Tongue (tissue), 2 donors: ENCODE measurements around the gene OR2H1. TPM values are rescaled to one million over a fixed set of nuclear protein-coding genes. Genes with fewer than 3 reads are reported as not detected.
"Not testable (repeated sequence)": the region's sequence is repeated elsewhere in the genome, so short reads cannot be mapped to it uniquely, and the experiment has no call there.

Source experiments
- DNase-seq: peaks from one replicate; pipeline ENCODE4 v3.0.0-alpha.2; 2015
- total RNA-seq: library from RNA; depleted of rRNA; stranded (reverse); fragments of >200 nt; gene quantifications from one replicate; pipeline ENCODE4 v1.2.3, GENCODE V29; 2014

Gene OR2H1
- total RNA-seq: not detected

GRCh38 chr6:29456971-29457370, at the start of gene OR2H1, which contains the start of gene OR11A1:
TSS of gene OR2H1 (plus strand) at chr6:29457155. CDS start at chr6:29461770, 4,615 bp downstream.
TSS of gene OR11A1 (minus strand) at chr6:29457071. CDS start at chr6:29427641, 29,430 bp downstream.
- no peak for DNase-seq

DNA sequence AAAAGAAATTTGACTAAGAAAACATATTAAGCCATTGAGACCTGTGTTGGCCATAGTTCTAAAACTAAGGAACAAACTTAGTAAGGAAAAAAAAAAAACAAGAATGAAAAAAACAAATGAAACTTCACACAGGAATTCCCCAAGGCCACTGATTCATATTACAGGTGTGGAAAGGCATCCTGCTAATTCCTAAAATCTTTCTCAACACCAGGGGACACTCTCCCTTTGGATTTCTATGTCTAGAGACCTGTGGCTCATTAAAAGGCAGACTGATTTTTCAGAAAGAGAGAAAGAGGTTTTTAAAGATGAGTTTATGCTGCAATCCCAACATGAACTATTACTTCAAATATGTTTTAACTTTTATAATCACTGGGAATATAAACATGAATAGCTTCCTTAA, 42.4 kb upstream of the OR2H1 start, which contains the start of gene OR12D1:
Gene OR12D1, plus strand, starts transcription at position 341 of the 400 bp plus-strand sequence.
- peak; percentile 1 for DNase-seq

GRCh38 chr6:29419516-29419915, 37.4 kb upstream of the OR2H1 start:
- no peak for DNase-seq

DNA sequence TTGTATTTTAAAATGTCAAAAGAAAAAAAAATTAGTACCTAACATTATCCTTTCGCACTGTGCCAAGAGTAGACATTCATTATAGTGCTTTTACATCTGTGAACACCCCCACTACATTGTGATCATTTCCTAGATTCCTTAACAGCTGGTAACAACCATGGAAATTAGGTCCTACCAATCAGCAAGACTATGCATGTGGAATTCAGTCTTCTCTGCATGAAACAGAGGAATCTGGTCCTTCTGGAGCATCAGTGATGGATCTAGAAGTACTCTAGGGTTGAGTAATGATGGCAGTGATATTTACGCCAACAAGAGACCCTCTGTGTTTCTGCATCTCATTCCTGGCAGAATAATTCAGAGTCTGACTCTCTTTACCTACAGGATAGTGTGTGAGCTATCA, 32.8 kb upstream of the OR2H1 start:
- DNase-seq: no peak

DNA sequence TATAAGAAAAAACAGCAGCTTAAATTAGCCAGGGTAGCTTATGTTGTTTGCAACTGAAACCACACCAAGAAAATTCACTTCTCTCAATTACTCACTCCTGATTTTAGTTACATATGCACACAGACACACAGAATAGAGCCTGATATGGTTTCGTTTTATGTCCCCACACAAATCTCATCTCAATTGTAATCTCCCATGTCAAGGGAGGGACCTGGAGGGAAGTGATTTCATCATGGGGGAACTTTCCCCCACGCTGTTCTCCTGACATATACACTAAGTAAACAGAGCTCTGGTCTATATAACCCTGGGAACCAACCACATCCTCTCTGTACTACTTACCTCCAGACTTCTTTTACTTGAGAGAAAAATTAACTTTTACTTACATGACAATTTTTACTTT, 32.4 kb upstream of the OR2H1 start:
- DNase-seq: no peak

DNA sequence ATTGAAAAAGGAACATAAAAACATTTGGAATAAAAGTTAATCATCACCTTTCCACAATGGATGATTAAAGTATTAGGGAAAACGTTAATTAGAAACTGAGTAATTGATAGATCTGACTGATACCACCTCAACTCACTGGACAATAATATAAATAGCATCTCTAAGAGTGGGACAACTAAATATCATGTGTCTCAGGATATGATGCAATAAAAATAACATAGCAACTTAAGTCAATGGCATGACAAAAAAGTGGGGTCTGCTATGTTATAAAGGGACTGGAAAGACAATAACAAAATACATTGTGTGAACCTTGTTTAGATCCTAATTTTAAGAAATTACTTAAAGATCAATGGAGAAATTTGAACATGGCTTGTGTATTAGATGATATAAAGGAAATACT, 31.9 kb upstream of the OR2H1 start:
- DNase-seq: no peak

DNA sequence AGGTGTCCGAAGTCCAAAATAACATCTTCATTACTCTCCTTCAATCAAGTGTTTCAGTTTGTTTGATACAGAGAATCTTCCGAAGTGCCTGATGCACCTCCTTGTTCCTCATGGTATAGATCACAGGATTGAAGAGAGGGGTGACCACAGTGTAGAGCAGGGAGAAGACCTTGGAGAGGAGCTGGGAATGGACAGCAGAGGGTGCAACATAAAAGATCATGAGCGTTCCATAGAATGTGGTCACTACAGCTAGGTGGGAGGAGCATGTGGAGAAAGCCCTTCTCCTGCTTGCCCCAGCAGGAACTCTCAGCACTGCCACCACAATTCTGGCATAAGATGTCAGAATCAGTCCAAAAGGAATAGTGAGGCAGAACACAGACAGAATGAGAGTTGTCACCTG, 30.3 kb upstream of the OR2H1 start:
- no peak for DNase-seq

DNA sequence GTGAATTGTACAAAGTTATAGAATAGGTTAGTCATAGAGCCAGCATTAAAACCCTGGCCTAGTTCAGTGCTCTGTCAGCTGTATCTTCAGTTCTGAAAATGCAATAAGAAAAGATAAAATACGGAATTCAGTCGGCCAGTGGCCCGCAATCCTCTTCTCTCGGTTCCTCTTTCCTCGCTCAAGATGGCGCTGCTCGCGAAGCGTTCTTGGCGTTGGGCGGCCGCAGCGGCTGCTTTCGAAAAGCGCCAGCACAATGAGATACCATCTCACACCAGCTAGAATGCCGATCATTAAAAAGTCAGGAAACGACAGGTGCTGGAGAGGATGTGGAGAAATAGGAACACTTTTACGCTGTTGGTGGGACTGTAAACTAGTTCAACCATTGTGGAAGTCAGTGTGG, 20.2 kb upstream of the OR2H1 start:
- DNase-seq: not testable (repeated sequence)

DNA sequence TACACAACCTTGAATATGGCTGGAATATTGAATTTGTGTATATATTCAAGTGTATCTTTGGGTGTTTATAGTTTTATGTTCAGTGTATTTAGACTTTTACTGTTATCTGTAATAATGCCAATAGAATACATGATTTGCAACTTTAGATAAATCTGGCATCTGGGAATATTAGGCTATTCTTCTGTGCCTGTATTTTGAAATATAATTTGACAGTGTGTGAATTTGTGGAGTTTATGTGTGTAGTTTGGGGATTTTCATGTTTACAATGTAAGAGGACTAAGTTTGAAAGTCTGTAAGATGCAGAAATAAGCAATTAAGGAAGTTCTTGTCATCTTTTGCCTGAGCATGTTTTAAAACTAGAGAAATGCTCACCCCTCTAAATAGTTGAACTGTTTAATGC, 17.9 kb upstream of the OR2H1 start, which contains the start of gene OR10C1:
Gene OR10C1, plus strand, starts transcription at position 301 of the 400 bp plus-strand sequence. CDS start 710 bp downstream, outside the sequence.
- no peak for DNase-seq

DNA sequence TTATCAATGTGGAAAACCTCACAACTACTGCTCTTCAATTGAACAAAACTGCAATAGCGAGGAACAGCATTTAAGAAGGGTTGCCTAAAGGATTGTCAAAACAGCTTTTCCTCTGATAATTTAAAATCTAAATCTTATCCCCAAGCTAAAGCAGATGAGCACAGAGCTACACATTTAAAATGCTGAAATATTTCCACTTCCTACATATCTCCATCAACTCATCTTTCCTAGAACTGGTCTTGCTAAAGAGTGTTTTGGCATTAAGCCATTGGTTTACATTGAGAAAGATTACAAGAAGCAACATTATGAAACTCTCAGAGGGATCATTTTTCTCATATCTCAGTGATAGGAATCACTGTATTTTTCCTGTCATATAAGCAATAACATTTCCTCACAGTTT, 14.2 kb upstream of the OR2H1 start:
- DNase-seq: no peak

- not testable (repeated sequence) for DNase-seq
These were observed 12.9 kb upstream of the OR2H1 start for GRCh38 chr6:29444031-29444430.

- DNase-seq: no peak
These were observed 9.3 kb upstream of the OR2H1 start for GRCh38 chr6:29447670-29448069.

DNA sequence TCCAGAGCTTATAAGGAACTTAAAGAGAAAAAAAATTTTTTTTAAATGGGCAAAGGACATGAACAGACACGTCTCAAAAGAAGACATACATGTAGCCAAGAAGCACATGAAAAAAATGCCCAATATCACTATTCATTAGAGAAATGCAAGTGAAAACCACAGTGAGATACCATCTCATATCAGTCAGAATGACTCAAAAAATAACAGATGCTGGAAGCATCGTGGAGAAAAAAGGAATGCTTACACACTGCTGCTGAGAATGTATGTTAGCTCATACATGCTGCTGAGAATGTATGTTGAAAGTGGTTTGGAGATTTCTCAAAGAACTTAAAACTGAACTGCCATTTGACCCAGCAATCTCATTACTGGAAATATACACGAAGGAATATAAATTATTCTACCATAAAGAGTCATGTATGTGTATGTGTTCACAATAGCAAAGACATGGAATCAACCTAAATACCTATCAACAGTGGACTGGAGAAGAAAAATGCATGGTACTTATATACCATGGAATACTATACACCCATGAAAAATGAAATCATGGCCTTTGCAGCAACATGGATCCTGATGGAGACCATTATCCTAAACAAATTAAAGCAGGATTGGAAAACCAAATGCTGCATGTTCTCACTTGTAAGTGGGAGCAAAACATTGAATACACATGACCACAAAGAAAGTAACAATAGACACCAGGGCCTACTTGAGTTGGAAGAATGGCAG, 5.3 kb upstream of the OR2H1 start:
- DNase-seq: no peak

- no peak for DNase-seq
These were observed 4.3 kb downstream of the OR2H1 start for GRCh38 chr6:29461021-29461814.

DNA sequence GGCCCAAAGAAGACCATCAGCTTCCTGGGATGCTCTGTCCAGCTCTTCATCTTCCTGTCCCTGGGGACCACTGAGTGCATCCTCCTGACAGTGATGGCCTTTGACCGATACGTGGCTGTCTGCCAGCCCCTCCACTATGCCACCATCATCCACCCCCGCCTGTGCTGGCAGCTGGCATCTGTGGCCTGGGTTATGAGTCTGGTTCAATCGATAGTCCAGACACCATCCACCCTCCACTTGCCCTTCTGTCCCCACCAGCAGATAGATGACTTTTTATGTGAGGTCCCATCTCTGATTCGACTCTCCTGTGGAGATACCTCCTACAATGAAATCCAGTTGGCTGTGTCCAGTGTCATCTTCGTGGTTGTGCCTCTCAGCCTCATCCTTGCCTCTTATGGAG, 5.1 kb downstream of the OR2H1 start:
- no peak for DNase-seq

GRCh38 chr6:29465279-29465678, 8.3 kb downstream of the OR2H1 start:
- DNase-seq: no peak

DNA sequence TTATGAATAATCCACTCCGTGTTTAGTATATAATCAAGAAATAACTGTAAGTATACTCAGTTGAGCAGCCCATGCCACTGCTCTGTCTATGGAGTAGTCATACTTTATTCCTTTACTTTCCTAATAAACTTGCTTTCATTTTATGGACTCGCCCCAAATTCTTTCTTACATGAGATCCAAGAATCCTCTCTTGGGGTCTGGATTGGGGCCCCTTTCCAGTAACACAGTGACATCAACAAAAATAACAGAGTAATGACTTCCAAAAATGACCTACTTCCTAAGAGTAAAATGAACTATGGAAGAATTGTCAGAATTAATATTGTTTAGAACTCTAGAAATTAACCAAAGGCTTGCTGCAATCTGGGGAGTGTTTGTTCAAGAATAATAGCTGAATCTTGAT, 8.8 kb downstream of the OR2H1 start:
- DNase-seq: peak; percentile 14

GRCh38 chr6:29466241-29466640, 9.3 kb downstream of the OR2H1 start:
- DNase-seq: no peak

- no peak for DNase-seq
These were observed 18.0 kb downstream of the OR2H1 start for GRCh38 chr6:29474996-29475395.

DNA sequence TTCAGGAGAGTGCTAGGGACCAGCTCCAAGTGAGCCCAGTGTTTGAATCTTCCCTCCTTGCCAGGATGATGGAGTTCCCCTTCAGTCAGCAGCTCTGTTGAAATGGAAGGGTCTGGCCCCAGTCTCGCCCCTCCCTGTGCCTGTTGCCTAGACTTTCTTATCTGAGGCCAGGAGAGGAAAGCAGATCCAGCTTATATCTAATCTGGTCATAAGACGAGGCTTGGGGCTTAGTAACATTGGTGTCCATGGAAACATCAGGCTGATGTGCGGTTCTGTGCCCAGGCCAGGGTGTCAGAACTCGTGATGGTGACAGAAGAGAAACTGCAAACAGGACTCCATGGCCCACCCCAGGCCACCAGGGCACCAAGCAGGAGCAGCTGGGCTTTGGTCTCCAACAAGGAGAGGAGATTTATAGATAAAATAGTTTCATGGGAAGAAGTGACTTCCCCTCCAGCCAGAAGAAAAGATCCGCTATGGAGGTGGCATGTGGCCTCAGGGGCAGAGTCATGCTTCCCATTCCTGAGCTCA, 21.0 kb downstream of the OR2H1 start:
- DNase-seq: no peak

DNA sequence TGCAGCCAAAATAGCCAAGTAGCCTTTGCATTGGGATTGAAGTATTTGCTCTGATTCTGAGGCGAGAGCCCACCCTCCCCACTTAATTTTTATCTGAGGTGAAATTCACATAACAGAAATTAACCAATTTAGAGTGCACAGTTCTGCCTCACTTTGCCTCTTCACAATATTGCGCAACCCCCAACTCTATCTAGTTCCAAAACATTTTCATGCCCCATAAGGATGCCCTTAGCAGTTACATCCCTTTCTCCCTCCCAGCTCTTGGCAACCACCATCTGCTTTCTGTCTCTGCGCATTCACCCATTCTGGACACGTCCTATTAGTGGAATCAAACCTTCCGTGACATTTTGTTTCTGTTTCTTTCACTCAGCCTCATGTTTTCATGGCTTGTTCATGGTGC, 21.8 kb downstream of the OR2H1 start:
- DNase-seq: no peak

- DNase-seq: no peak
These were observed 22.6 kb downstream of the OR2H1 start for GRCh38 chr6:29479560-29479959.

DNA sequence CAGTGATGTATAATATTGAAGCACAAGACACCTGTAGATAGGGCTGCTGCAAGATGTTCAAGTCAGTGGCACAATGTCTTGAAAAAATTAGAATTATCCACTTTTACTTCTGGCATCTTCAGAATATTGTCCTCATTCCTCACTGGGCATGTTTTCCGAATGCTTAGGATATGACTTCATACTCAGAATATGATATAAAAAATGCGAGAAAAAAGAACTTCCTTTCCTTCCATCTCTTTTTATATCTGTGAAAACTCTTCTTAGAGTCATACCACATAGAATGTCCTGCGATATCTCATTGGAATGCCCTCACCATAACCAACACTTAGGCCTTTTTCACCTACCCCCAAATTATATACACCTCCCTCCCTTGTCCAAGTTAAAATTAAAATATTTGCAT, 26.2 kb downstream of the OR2H1 start:
- DNase-seq: no peak
